MM.1S (cell line): Measurements from ENCODE around the gene LGR4.

ENCODE experiments used
- CTCF ChIP-seq: fragments of 300-600 bp; sonication (generic); IDR thresholded peaks from 2 replicates; pipeline ENCODE4 v1.5.1; 2016; ENCODE audit warnings: antibody characterized with exemption, low read length, mixed read lengths
- EZH2 ChIP-seq: fragments of 300-600 bp; sonication (generic); optimal IDR thresholded peaks from 2 replicates; pipeline ENCODE3; 2017; ENCODE audit warnings: low read depth, mild to moderate bottlenecking, antibody characterized with exemption, low read length, mixed read lengths
- EZH2phosphoT487 ChIP-seq: fragments of 300-600 bp; sonication (generic); IDR thresholded peaks from 2 replicates; pipeline ENCODE4 v1.6.1; 2018; ENCODE audit warnings: antibody characterized with exemption, low read length

GRCh38 chr11:27409742-27410141 is 62.8 kb downstream of the LGR4 start:
- TF ChIP-seq CTCF (no peak), EZH2 (no peak), EZH2phosphoT487 (no peak)
